NOMO-1 treated with dmso at 0.1 percent for 144 hours (cell line): ENCODE data around the gene NEDD9.

Source experiments
- DNase-seq: peaks from one replicate; lab custom pipeline; 2025; ENCODE audit not compliant: unreplicated experiment; lab: John Stamatoyannopoulos, UW

Gene NEDD9

GRCh38 chr6:11181478-11182136 is 50.9 kb downstream of the NEDD9 start:
- no peak for DNase-seq

- no peak for DNase-seq
These were observed 52.9 kb downstream of the NEDD9 start for GRCh38 chr6:11179419-11180202.

- DNase-seq = no peak
These were observed 53.4 kb downstream of the NEDD9 start for GRCh38 chr6:11179088-11179418.

DNA sequence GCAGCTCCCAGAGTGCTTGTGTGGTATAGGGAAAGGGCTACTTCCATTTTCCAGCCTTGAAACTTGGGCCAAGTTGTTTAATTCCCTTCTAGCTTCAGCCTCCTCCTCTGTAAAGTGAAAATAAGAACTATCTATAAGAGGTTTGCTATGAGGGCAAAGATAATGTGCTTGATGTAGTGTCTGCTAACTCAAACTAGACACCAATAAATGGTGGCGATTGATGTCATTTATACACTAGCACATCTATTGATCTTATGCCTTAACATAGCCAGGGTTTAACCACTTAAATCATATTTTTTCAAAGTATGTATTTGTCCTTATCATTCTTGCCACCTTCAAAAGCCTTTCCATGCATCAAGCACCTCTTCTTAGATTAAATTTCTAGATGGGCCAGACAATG is 55.2 kb downstream of the NEDD9 start:
- DNase-seq = no peak

GRCh38 chr6:11174242-11174611 is 58.2 kb downstream of the NEDD9 start:
- DNase-seq = no peak

DNA sequence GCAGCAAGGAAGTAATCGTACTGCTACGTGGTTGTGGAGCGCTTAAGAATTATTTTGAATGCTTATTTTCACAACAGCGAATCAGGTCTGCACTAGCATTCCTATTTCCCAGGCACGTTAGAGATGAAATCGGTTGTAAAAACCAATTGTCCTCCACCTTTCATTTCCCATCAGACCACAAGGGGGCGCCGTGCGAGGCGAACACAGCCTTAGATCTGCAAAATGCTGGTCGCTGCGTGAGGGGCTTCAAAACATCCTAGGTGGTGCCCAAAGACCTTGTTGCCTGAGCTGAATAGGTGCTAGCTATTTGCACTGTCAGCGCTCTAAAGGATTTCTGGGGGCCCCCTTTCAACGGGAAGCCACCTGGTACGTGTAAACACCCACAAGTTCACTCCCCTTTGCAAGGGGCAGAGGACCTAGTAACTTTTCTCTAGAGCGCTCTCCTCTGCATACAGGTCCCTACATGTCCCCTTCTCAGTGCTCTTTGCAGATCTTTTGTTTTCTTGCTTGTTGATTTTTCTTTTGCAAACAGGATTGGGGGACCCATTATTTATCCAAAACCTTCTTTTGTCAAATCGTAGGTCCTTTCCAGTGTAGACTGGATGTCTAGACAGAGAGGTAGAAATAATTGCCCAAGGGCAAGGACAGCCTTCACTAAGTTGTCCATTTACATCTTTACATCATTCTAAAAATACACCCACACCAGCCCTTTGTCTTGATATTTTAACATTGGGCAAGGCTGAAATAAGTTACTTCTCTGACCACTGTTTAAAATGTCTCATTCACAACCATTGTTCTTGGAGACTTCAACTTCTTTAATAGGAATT is 59.8 kb downstream of the NEDD9 start:
- DNase-seq = peak; percentile 3

- DNase-seq = no peak
These were observed 60.5 kb downstream of the NEDD9 start for GRCh38 chr6:11171952-11172351.

DNA sequence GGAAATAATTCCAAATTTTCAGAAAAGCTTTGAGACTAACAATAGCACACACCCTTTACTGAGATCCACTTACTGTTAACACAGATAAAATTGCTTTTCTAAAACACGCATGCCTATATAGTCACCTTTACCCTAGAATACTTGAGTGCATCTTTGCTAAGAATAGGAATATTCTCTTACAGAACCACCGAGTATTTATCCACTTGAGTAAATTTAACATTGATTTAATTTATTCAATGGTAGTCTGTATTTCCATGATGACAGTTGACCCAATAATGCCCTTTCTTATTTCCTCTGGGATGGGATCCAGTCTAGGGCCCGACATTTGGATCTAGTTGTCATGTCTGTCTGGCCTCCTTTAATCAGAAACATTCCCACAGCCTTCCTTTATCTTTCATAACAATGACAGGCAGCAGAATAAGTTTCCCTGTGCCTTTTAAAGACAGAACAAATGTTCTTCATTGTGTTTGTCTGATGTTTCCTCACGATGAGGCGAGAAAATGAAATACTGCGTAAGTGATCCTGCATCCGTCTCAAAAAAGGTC is 64.3 kb downstream of the NEDD9 start:
- no peak for DNase-seq

- DNase-seq = no peak
These were observed 65.5 kb downstream of the NEDD9 start for GRCh38 chr6:11166948-11167347.

DNA sequence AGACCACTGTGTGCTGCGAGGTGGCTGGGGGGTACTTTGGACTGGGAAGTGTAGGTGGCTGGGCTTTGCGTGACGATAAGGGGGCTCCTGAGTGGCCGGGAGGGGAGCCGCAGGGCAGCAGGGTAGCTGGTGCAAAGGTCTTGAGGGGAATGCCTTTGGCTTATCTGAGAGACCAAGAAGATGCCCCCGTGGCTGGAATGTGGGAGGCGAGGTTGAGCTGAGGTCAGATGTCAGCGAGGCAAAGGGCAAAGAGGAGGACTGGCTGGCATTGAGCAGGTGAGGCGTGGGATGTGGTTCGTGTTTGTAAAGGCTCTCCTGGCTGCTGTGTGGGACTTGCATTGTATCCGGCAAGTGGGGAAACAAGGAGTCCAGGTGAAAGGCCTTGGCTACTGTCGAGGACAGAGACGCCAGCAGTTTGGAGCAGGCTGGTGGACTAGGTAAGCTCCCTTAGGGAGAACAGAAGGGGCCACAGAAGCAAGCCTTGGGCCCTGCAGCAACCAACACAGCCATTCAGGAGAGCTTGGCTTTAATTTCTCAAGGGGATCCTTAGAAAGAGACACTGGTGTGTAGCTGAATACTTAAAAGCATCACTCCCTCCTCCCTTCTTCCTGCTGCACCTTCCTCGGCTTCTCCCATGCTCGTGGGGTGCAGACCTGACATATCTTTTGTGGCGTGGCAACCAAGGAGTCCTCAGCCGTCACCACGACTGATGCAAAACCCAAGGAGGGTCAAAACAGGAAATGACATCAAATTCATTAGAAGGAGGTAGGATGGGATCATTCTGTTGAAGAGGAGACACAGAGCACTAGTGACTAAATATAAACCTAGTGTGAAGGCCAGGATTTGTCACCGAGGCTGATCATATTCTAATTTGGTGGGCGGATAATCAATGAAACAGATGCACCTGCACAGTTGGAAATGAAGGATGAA is 67.5 kb downstream of the NEDD9 start:
- no peak for DNase-seq

GRCh38 chr6:11163932-11164331 is 68.5 kb downstream of the NEDD9 start:
- no peak for DNase-seq

GRCh38 chr6:11162262-11162661 is 70.2 kb downstream of the NEDD9 start:
- DNase-seq = no peak

- no peak for DNase-seq
These were observed 71.2 kb downstream of the NEDD9 start for GRCh38 chr6:11161031-11161956.

DNA sequence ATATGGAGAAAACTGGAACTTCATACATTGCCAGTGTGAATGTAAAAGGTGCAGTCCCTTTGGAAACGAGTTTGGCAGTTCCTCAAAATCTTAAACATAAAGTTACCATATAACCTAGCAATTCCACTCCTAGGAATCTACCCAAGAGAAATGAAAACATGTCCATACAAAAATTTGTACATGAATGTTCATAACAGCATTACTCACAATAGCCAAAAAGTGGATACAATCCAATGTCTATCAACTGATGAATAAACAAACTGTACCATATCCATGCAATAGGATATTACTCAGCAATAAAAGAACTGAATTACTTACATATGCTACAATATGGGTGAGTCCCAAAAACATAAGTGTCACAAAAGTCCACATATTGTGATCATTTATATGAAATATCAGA is 72.3 kb downstream of the NEDD9 start:
- no peak for DNase-seq

- DNase-seq = no peak
These were observed 76.9 kb downstream of the NEDD9 start for GRCh38 chr6:11155589-11155988.

GRCh38 chr6:11153447-11153846 is 79.0 kb downstream of the NEDD9 start:
- DNase-seq = no peak

- DNase-seq = no peak
These were observed 79.9 kb downstream of the NEDD9 start for GRCh38 chr6:11152581-11152980.

GRCh38 chr6:11151488-11151887 is 81.0 kb downstream of the NEDD9 start:
- no peak for DNase-seq

- DNase-seq = no peak
These were observed 82.9 kb downstream of the NEDD9 start for GRCh38 chr6:11149551-11149950.
